ENCODE measurements around the gene FNDC10. TPM values are rescaled to one million over a fixed set of nuclear protein-coding genes. Genes with fewer than 3 reads are reported as not detected.

FNDC10 gene
- total RNA-seq, 1 experiment from 2014 or later: 8.4 TPM

DNA sequence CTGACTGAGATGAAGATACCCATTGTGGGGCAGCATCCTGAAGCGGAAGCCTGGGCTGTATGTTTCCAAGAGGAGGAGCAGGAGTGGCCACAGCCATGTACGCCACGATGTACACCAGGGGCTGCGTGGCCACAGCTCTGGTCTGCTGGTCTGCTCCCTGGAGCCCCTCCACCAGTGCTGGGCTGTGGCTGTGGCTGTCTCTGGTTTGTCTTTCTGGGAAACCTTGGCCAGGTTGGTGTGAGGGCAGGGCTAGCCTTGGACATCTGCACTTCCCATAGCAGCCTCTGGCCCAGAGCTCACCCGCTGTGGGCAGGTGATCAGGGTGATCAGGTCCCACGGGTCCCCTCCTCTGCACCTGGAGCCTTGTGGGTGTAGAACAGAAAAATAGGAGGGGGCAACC, 18.0 kb upstream of the FNDC10 start:
- TF ChIP-seq REST (IDR thresholded peaks at IDR 0.05; ENCODE audit: low read depth) (no peak), CTCF (IDR thresholded peaks at IDR 0.05 in 2 of 3, conservative IDR thresholded peaks at IDR 0.05 in 1 of 3; ENCODE audit: borderline replicate concordance in 1 of 3, insufficient read depth in 1 of 3, low read depth in 2 of 3, low read length in 2 of 3) (no peak), POLR2A (IDR thresholded peaks at IDR 0.05; ENCODE audit: borderline replicate concordance, extremely low read depth, insufficient read depth, insufficient read length) (no peak), ATF3 (IDR thresholded peaks at IDR 0.05) (no peak), RAD21 (IDR thresholded peaks at IDR 0.05; ENCODE audit: low read depth) (no peak), SP1 (IDR thresholded peaks at IDR 0.05; ENCODE audit: low read depth) (no peak), SRF (IDR thresholded peaks at IDR 0.05; ENCODE audit: low read depth) (no peak), FOSL1 (IDR thresholded peaks at IDR 0.05; ENCODE audit: low read depth) (no peak)
- Histone ChIP-seq H3K36me3 (ENCODE audit: control insufficient read depth in 1 of 2, insufficient read depth in 2 of 2, low read length in 2 of 2) (peaks cover 0 to 3% of the 10 kb centered on the region in 2 experiments; a peak in 1 of 4 replicates), H3K79me2 (ENCODE audit: insufficient read depth, low read length) (peaks cover 9% of the 10 kb centered on the region; the same call in 1 of the 2 replicates), H3K4me2 (ENCODE audit: low read length) (no peak overlapping the region), H3K27ac (ENCODE audit: low read depth, low read length) (no peak overlapping the region), H2AFZ (ENCODE audit: low read depth, low read length, poor library complexity, severe bottlenecking) (no peak overlapping the region), H3K9me2 (ENCODE audit: insufficient read depth) (no peaks in the 10 kb centered on the region), H3K4me3 (replicated peaks in 1 of 2; ENCODE audit: low read depth in 1 of 2, low read length in 2 of 2) (no peak overlapping the region), H3K9me3 (ENCODE audit: control insufficient read depth in 1 of 2, insufficient read depth in 1 of 2, low read depth in 1 of 2, low read length in 2 of 2) (no peaks in the 10 kb centered on the region), H3K9ac (ENCODE audit: low read length) (no peak overlapping the region), H3K4me1 (ENCODE audit: control insufficient read depth in 1 of 2, insufficient read depth in 2 of 2, low read length in 2 of 2) (peaks cover 11 to 29% of the 10 kb centered on the region in 2 experiments; a peak in 3 of 4 replicates), H4K20me1 (ENCODE audit: insufficient read depth) (0 out of 2 replicates have a peak, but pooled peaks cover 3% of the 10 kb centered on the region), H3K27me3 (ENCODE audit: insufficient read depth, low read length) (no peaks in the 10 kb centered on the region)
- ChIA-PET CTCF (no interaction called here), RAD21 (ENCODE audit: low non-redundant PET in 1 of 2, low total read pairs in 2 of 2, uncharacterized antibody in 2 of 2, unreplicated experiment in 2 of 2) (no interaction called here), POLR2A (interaction anchor here (2.2 kb wide), 1 partner anchor 11 kb away, joined by 6 read pairs; no protein-coding TSS in a partner anchor)
- no peak for ATAC-seq
- no peak for DNase-seq (ENCODE audit: low read depth, low spot score)
- no TSS peak for BruUV-seq (replicated peaks)
- intact Hi-C loops (cut with micrococcal nuclease): loop anchor here (10.0 kb wide), 1 partner anchor 273 kb away; the partner anchor contains the start of gene DVL1

Data from HCT116 (cell line).